Progenitor cell of endocrine pancreas (in vitro differentiated cells): ENCODE results near the gene STK24. TPM values are rescaled to one million over a fixed set of nuclear protein-coding genes. Genes with fewer than 3 reads are reported as not detected.
A peak's percentile ranks its signal among the peaks of the same experiment; 100 is the strongest.

Source experiments
- DNase-seq: peaks from one replicate; pipeline ENCODE4 v3.0.0; 2021; ENCODE audit warnings: low spot score; ENCODE audit not compliant: unreplicated experiment
- H3K27ac Mint-ChIP-seq: 2 replicates; pipeline ENCODE4 v1.8.0; 2021; ENCODE audit warnings: mild to moderate bottlenecking, moderate library complexity, mixed read lengths
- H3K27me3 Mint-ChIP-seq: 2 replicates; pipeline ENCODE4 v1.8.0; 2021; ENCODE audit warnings: mixed read lengths
- H3K36me3 Mint-ChIP-seq: 2 replicates; pipeline ENCODE4 v1.8.0; 2022; ENCODE audit warnings: mixed read lengths; ENCODE audit not compliant: insufficient read depth
- H3K4me1 Mint-ChIP-seq: 2 replicates; pipeline ENCODE4 v1.8.0; 2021; ENCODE audit warnings: low read depth, mixed read lengths
- H3K4me3 Mint-ChIP-seq: 2 replicates; pipeline ENCODE4 v1.8.0; 2021; ENCODE audit warnings: low read depth, mild to moderate bottlenecking, moderate library complexity, mixed read lengths
- H3K9me3 Mint-ChIP-seq: 2 replicates; pipeline ENCODE4 v1.8.0; 2021; ENCODE audit warnings: low read depth, mixed read lengths
- CTCF ChIP-seq: fragments of 200-600 bp; sonication (generic); IDR thresholded peaks from one replicate; pipeline ENCODE4 v1.5.0; 2021; ENCODE audit warnings: antibody characterized with exemption, mild to moderate bottlenecking; ENCODE audit not compliant: unreplicated experiment
- total RNA-seq: library from RNA; stranded (reverse); gene quantifications from 2 replicates; pipeline ENCODE4 v1.2.1, GENCODE V29; 2021

Gene STK24
- total RNA-seq, 1 donor from 2014 or later, result 113 TPM

- H3K27me3 Mint-ChIP-seq, result no peaks in the 10 kb centered on the region
- no peak overlapping the region for H3K4me3 Mint-ChIP-seq
- no peak for DNase-seq
- no peaks in the 10 kb centered on the region for H3K9me3 Mint-ChIP-seq
- TF ChIP-seq CTCF, result no peak
- H3K4me1 Mint-ChIP-seq, result peaks cover 46% of the 10 kb centered on the region
- H3K27ac Mint-ChIP-seq, result peak overlapping the region; percentile 60
- H3K36me3 Mint-ChIP-seq, result peaks cover 6% of the 10 kb centered on the region
Observed at GRCh38 chr13:98478189-98479129, 98.4 kb downstream of the STK24 start.

GRCh38 chr13:98476538-98476966 is 100.4 kb downstream of the STK24 start:
- Mint-ChIP-seq H3K27ac (peak overlapping the region; percentile 45), H3K36me3 (peaks cover 13% of the 10 kb centered on the region), H3K27me3 (no peaks in the 10 kb centered on the region), H3K4me1 (peaks cover 45% of the 10 kb centered on the region), H3K4me3 (no peak overlapping the region), H3K9me3 (no peaks in the 10 kb centered on the region)
- DNase-seq, result no peak
- no peak for TF ChIP-seq CTCF

- H3K27ac Mint-ChIP-seq, result peak overlapping the region; percentile 84
- no peak for TF ChIP-seq CTCF
- no peaks in the 10 kb centered on the region for H3K9me3 Mint-ChIP-seq
- no peaks in the 10 kb centered on the region for H3K27me3 Mint-ChIP-seq
- no peak for DNase-seq
- H3K36me3 Mint-ChIP-seq, result peaks cover 12% of the 10 kb centered on the region
- H3K4me3 Mint-ChIP-seq, result no peak overlapping the region
- H3K4me1 Mint-ChIP-seq, result peaks cover 42% of the 10 kb centered on the region
Observed at GRCh38 chr13:98476106-98476505, 100.8 kb downstream of the STK24 start.

GRCh38 chr13:98475522-98475921 is 101.4 kb downstream of the STK24 start:
- DNase-seq, result no peak
- H3K4me1 Mint-ChIP-seq, result peaks cover 37% of the 10 kb centered on the region
- H3K4me3 Mint-ChIP-seq, result no peak overlapping the region
- H3K27me3 Mint-ChIP-seq, result no peaks in the 10 kb centered on the region
- peaks cover 14% of the 10 kb centered on the region for H3K36me3 Mint-ChIP-seq
- H3K27ac Mint-ChIP-seq, result peak overlapping the region; percentile 59
- no peaks in the 10 kb centered on the region for H3K9me3 Mint-ChIP-seq
- no peak for TF ChIP-seq CTCF

- TF ChIP-seq CTCF, result no peak
- Mint-ChIP-seq H3K36me3 (peaks cover 14% of the 10 kb centered on the region), H3K27ac (no peak overlapping the region), H3K4me1 (peaks cover 37% of the 10 kb centered on the region), H3K27me3 (no peaks in the 10 kb centered on the region), H3K4me3 (no peak overlapping the region), H3K9me3 (no peaks in the 10 kb centered on the region)
- DNase-seq, result no peak
Observed at GRCh38 chr13:98474761-98475160, 102.1 kb downstream of the STK24 start.
